HG03520 (cell line): ENCODE results near the gene TBX21.
"Not testable (repeated sequence)": the region's sequence is repeated elsewhere in the genome, so short reads cannot be mapped to it uniquely, and the experiment has no call there.

Experiments used
- ATAC-seq: cut with Tn5 transposase; IDR thresholded peaks from one replicate; pipeline ENCODE4 v1.9.1; 2021; ENCODE audit warnings: mild to moderate bottlenecking, moderate library complexity; ENCODE audit not compliant: unreplicated experiment

The TBX21 gene

GRCh38 chr17:47729476-47729875 is 3.6 kb upstream of the TBX21 start:
- ATAC-seq, result no peak

- ATAC-seq, result no peak
These were observed 2.4 kb upstream of the TBX21 start for GRCh38 chr17:47730681-47731080.

GRCh38 chr17:47731396-47731795 is 1.6 kb upstream of the TBX21 start:
- no peak for ATAC-seq

GRCh38 chr17:47732399-47733046 is 513 bp upstream of the TBX21 start:
- ATAC-seq, result no peak

- ATAC-seq, result peak; percentile 19
These were observed 806 bp downstream of the TBX21 start for GRCh38 chr17:47733674-47734410.

GRCh38 chr17:47735139-47735464 is 2.1 kb downstream of the TBX21 start:
- no peak for ATAC-seq

GRCh38 chr17:47735536-47736011 is 2.5 kb downstream of the TBX21 start:
- ATAC-seq, result peak; percentile 39

GRCh38 chr17:47736501-47737495 is 3.8 kb downstream of the TBX21 start:
- no peak for ATAC-seq

- no peak for ATAC-seq
These were observed 5.1 kb downstream of the TBX21 start for GRCh38 chr17:47738178-47738577.

- no peak for ATAC-seq
These were observed 6.1 kb downstream of the TBX21 start for GRCh38 chr17:47739150-47739549.

- not testable (repeated sequence) for ATAC-seq
These were observed 6.9 kb downstream of the TBX21 start for GRCh38 chr17:47739945-47740344.

GRCh38 chr17:47741109-47741792 is 8.2 kb downstream of the TBX21 start:
- no peak for ATAC-seq

- ATAC-seq, result no peak
These were observed 8.7 kb downstream of the TBX21 start for GRCh38 chr17:47741793-47742145.

GRCh38 chr17:47742319-47743181 is 9.5 kb downstream of the TBX21 start:
- no peak for ATAC-seq

GRCh38 chr17:47744168-47745036 is 11.4 kb downstream of the TBX21 start:
- ATAC-seq, result no peak

GRCh38 chr17:47745037-47745380 is 12.0 kb downstream of the TBX21 start:
- no peak for ATAC-seq

- no peak for ATAC-seq
These were observed 18.4 kb downstream of the TBX21 start for GRCh38 chr17:47751471-47751870.

- no peak for ATAC-seq
These were observed 24.4 kb downstream of the TBX21 start for GRCh38 chr17:47757386-47757785.
